GM18502 (cell line): Measurements from ENCODE around the gene DOK6.

ENCODE experiments used
- ATAC-seq: cut with Tn5 transposase; IDR thresholded peaks from one replicate; pipeline ENCODE4 v1.9.1; 2021; ENCODE audit warnings: mild to moderate bottlenecking; ENCODE audit not compliant: unreplicated experiment, poor library complexity

Gene DOK6

GRCh38 chr18:69725009-69725408 is 324.3 kb downstream of the DOK6 start:
- ATAC-seq: no peak

- no peak for ATAC-seq
These were observed 325.3 kb downstream of the DOK6 start for GRCh38 chr18:69725855-69726508.

- no peak for ATAC-seq
These were observed 327.4 kb downstream of the DOK6 start for GRCh38 chr18:69727912-69728572.

GRCh38 chr18:69730664-69731063 is 330.0 kb downstream of the DOK6 start:
- no peak for ATAC-seq

- no peak for ATAC-seq
These were observed 333.8 kb downstream of the DOK6 start for GRCh38 chr18:69734536-69734935.

- ATAC-seq: no peak
These were observed 336.0 kb downstream of the DOK6 start for GRCh38 chr18:69736730-69737129.

- ATAC-seq: no peak
These were observed 337.2 kb downstream of the DOK6 start for GRCh38 chr18:69737851-69738250.

- no peak for ATAC-seq
These were observed 346.7 kb downstream of the DOK6 start for GRCh38 chr18:69747388-69747787.

- no peak for ATAC-seq
These were observed 352.2 kb downstream of the DOK6 start for GRCh38 chr18:69752737-69753380.

- no peak for ATAC-seq
These were observed 353.4 kb downstream of the DOK6 start for GRCh38 chr18:69754108-69754507.

- no peak for ATAC-seq
These were observed 354.4 kb downstream of the DOK6 start for GRCh38 chr18:69755041-69755440.

- no peak for ATAC-seq
These were observed 355.3 kb downstream of the DOK6 start for GRCh38 chr18:69755856-69756496.

- ATAC-seq: no peak
These were observed 357.0 kb downstream of the DOK6 start for GRCh38 chr18:69757733-69758132.

- ATAC-seq: no peak
These were observed 357.8 kb downstream of the DOK6 start for GRCh38 chr18:69758458-69758857.

- ATAC-seq: no peak
These were observed 358.4 kb downstream of the DOK6 start for GRCh38 chr18:69759046-69759445.

- no peak for ATAC-seq
These were observed 362.3 kb downstream of the DOK6 start for GRCh38 chr18:69763002-69763401.

- ATAC-seq: no peak
These were observed 363.1 kb downstream of the DOK6 start for GRCh38 chr18:69763821-69764220.

- ATAC-seq: no peak
These were observed 369.6 kb downstream of the DOK6 start for GRCh38 chr18:69770238-69770637.

- no peak for ATAC-seq
These were observed 374.1 kb downstream of the DOK6 start for GRCh38 chr18:69774831-69775230.

- no peak for ATAC-seq
These were observed 376.6 kb downstream of the DOK6 start for GRCh38 chr18:69777248-69777647.

- ATAC-seq: no peak
These were observed 378.0 kb downstream of the DOK6 start for GRCh38 chr18:69778680-69779079.
